MG63 (cell line): ENCODE measurements around the gene DLX2. TPM values are rescaled to one million over a fixed set of nuclear protein-coding genes. Genes with fewer than 3 reads are reported as not detected.
"Not testable (repeated sequence)": the region's sequence is repeated elsewhere in the genome, so short reads cannot be mapped to it uniquely, and the experiment has no call there.

Experiments
- DNase-seq: peaks from one replicate; pipeline ENCODE4 v3.0.0-alpha.2; 2020
- H3K27me3 ChIP-seq: fragments of 250-450 bp; sonication (Bioruptor Pico); 2 replicates; pipeline ENCODE4 v1.5.1; 2020; ENCODE audit warnings: mild to moderate bottlenecking, moderate library complexity
- H3K36me3 ChIP-seq: fragments of 250-450 bp; sonication (Bioruptor Pico); 2 replicates; pipeline ENCODE4 v1.5.1; 2020; ENCODE audit warnings: mild to moderate bottlenecking, moderate library complexity
- H3K4me3 ChIP-seq: fragments of 250-450 bp; sonication (Bioruptor Pico); 2 replicates; pipeline ENCODE4 v1.5.1; 2020; ENCODE audit warnings: mild to moderate bottlenecking, moderate library complexity
- H3K9me3 ChIP-seq: fragments of 250-450 bp; sonication (Bioruptor Pico); 2 replicates; pipeline ENCODE4 v1.5.1; 2020; ENCODE audit warnings: mild to moderate bottlenecking, moderate library complexity
- total RNA-seq: library from RNA; depleted of rRNA; stranded (reverse); fragments of >200 nt; shearing (Covaris generic); gene quantifications from 2 replicates; pipeline ENCODE4 v1.2.3, GENCODE V29; 2014; ENCODE audit warnings: low replicate concordance; rRNA removed

DLX2 gene
- not detected in 2 replicates for total RNA-seq

DNA sequence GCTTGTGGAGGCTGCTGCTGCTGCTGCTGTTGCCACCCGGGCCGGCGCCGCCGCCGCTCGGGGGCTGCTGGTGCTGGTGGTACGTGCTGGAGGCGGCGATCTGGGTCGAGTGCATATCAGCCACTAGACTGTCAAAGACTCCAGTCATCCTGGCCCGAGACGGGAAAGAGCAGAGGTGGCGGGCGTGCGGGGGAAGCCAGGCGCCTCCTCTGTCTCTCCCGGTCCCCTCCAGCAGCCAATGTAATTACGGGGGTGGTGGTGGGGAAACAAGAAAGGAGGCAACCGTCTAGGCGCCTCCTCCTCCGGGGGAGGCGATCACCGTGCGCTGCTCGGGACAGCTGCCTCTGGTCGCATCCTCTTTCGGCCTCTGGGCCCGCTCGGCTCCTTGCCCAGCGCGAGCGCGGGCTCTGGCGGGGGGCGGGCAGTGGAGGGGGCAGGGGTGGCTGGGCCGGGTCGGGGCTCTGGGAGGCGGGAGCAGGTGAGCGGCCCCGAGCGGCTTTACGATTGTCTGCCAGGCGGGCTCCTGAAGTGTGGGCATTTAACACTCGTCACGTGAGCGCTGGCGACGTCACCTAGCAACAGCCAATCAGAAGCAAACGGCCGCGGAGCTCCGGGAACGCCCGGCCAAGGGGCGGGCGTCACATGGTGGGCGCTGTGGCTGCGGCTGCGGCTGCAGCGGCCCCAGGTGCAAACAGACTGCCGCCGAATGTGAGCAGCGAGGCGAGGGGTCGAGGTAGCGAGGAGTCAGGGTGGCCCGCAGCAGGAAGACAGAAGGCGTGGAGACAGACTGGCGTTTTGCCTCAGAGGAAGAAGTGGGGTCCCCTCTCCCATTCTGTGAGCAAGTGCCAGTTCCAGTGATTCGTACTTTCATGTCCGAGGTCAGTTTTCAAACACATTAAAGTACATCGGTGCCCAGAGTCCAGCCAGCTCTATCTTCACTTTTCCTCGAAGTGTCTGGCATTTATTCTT, at the start of gene DLX2:
TSS of gene DLX2 (minus strand) at position 510 of the 969 bp plus-strand sequence. CDS start at position 148, 362 bp downstream.
- no peaks in the 10 kb centered on the region for H3K36me3 ChIP-seq
- H3K4me3 ChIP-seq: peak within 1 kb of the TSS; percentile 67
- no peaks in the 10 kb centered on the region for H3K9me3 ChIP-seq
- H3K27me3 ChIP-seq: no peaks in the 10 kb centered on the region
- peak; percentile 93 for DNase-seq

DNA sequence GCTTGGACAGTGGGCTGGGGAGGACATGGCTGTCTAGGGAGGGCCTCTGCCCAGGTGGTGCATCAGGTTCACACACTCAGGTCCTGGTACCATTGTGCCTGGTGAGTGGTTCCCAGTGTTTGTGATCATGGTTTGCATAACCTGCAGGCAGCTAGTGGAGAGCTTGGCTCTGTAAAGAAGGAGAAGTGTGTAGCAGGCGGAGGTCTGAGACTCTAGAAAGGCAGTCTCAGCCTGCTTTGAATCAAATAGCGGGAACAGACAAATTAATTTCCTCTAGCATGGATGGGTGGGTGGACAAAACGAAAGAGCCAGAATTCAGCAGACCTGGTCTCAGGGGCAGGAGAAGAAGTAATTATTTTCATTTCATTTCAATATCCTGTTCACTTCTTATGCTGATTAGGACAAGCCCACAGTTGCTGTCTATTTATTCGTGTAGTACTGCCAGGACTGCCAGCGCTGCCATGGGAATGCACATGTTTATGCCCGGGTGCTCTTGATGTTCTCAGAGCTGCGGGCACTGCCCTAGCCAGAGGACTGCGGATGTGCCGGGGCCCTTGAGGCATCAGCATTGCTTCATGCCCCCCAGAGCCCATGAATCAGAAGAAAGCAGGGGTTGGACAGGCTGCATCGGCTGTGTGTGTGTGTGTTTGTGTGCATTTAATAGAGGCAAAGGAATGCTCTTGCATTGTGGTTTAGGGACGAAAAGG, 45.4 kb upstream of the DLX2 start:
- H3K4me3 ChIP-seq: no peak overlapping the region
- 0 out of 2 replicates have a peak, but pooled peaks cover 4% of the 10 kb centered on the region for H3K27me3 ChIP-seq
- H3K36me3 ChIP-seq: no peaks in the 10 kb centered on the region
- H3K9me3 ChIP-seq: no peaks in the 10 kb centered on the region
- peak; percentile 59 for DNase-seq

DNA sequence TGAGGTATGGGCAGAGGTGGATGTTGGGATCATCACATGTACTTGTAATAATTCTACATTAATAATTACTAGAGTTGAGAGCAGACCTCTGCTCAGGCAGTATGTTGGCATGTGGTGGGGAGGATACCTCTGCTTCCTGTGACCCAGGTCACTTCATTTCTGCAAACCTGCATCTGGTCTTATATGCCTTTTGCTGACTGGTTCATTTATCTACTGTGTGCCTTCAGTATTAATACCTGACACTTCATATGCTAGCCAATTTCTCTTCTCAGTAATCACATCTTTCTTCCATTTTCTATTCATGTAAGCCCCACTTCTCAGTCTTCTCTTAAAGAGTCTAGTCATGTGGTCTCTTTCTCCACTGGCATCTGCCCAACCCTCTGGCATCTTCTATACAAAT, 41.1 kb upstream of the DLX2 start:
- no peak overlapping the region for H3K4me3 ChIP-seq
- no peak for DNase-seq
- H3K9me3 ChIP-seq: no peaks in the 10 kb centered on the region; the same call in 1 of the 2 replicates
- H3K27me3 ChIP-seq: no peaks in the 10 kb centered on the region
- H3K36me3 ChIP-seq: no peaks in the 10 kb centered on the region

DNA sequence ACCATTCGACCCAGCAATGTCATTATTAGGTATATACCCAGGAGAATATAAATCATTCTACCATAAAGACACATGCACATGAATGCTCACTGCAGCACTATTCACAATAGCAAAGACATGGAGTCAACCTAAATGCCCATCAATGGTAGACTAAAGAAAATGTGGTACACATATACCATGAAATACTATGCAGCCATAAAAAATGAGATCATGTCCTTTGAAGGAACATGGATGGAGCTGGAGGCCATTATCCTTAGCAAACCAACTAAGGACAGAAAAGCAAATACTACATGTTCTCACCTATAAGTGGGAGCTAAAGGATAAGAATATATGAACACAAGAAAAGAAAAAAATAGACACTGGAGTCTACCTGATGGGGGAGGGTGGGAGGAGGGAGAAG, 36.0 kb upstream of the DLX2 start:
- not testable (repeated sequence) for H3K27me3 ChIP-seq, H3K36me3 ChIP-seq, H3K4me3 ChIP-seq, H3K9me3 ChIP-seq, DNase-seq

DNA sequence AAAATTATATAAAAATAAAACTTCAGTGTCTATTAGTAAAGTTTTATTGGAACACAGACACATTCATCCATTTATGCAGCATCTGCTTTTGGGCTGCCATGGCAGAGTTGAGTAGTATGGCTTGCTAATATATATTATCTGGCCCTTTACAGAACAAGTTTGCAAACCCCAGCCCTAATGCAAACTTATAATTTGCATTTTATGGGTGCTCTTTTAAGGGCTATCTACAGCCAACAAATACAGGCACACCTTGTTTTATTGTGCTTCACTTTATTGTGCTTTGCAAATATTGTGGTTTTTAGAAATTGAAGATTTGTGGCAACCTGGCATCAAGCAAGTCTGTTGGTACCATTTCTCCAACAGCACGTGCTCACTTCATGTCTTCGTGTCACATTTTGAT, 35.2 kb upstream of the DLX2 start:
- Histone ChIP-seq H3K36me3 (no peaks in the 10 kb centered on the region), H3K9me3 (no peaks in the 10 kb centered on the region; the same call in 1 of the 2 replicates), H3K4me3 (no peak overlapping the region), H3K27me3 (no peaks in the 10 kb centered on the region)
- DNase-seq: no peak

DNA sequence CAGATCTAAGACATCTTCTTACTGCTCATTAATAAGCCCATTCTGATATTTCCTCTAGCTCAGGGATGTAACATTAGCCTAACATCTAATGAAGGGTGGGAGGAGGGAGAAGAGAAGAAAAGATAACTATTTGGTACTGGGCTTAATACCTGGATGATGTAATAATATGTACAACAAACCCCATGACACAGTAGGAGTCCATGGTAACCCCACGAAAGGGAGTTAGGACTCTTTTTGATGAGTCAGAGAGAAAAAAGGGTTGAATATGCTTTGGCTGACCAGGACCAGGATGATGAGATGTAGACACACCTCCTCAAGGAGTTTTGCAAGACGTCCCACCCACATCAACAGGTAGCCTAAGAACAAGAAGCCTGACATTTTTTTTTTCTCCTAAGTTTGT, 34.4 kb upstream of the DLX2 start:
- no peaks in the 10 kb centered on the region; the same call in 1 of the 2 replicates for H3K9me3 ChIP-seq
- H3K36me3 ChIP-seq: no peaks in the 10 kb centered on the region
- H3K27me3 ChIP-seq: no peaks in the 10 kb centered on the region
- DNase-seq: no peak
- no peak overlapping the region for H3K4me3 ChIP-seq

DNA sequence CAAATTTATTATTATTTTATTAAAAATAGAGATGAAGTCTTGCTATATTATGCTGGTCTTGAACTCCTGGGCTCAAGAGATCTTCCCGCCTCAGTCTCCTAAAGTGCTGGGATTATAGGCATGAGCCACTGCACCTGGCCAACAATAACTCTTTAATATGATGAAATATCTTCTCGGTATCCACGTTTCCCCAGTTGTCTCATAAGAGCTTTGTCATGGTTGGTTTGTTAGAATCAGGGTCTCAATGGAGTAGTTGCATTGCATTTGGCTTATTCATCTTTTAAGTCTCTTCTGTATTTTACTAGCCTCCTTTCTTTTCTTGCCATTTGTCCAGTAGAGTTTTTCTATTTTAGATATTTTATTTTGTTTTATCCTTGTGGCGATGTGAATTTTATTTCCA, 32.7 kb upstream of the DLX2 start:
- no peaks in the 10 kb centered on the region for H3K36me3 ChIP-seq
- H3K9me3 ChIP-seq: no peaks in the 10 kb centered on the region; the same call in 1 of the 2 replicates
- DNase-seq: no peak
- no peak overlapping the region for H3K4me3 ChIP-seq
- H3K27me3 ChIP-seq: no peaks in the 10 kb centered on the region

DNA sequence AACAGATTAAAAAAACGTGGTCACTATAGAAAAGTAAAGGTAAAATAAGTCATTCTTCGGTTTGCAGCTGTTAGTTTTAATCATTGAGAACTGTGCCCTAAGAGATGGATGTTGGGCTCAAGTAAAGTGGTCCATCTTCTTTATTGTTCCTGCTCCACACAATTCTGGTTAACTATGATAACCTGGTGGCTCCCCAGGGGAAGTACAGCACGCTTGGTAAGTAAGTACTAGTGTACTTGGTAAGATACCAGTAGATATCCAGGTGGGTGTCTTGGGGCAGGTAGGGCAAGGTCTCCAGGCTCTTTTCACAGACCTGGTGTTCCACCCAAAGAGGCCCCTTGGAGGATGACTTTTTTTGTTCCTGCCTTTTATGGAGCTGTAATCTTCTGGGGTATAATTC, 31.6 kb upstream of the DLX2 start:
- Histone ChIP-seq H3K9me3 (no peaks in the 10 kb centered on the region), H3K27me3 (no peaks in the 10 kb centered on the region), H3K36me3 (no peaks in the 10 kb centered on the region), H3K4me3 (no peak overlapping the region)
- no peak for DNase-seq

DNA sequence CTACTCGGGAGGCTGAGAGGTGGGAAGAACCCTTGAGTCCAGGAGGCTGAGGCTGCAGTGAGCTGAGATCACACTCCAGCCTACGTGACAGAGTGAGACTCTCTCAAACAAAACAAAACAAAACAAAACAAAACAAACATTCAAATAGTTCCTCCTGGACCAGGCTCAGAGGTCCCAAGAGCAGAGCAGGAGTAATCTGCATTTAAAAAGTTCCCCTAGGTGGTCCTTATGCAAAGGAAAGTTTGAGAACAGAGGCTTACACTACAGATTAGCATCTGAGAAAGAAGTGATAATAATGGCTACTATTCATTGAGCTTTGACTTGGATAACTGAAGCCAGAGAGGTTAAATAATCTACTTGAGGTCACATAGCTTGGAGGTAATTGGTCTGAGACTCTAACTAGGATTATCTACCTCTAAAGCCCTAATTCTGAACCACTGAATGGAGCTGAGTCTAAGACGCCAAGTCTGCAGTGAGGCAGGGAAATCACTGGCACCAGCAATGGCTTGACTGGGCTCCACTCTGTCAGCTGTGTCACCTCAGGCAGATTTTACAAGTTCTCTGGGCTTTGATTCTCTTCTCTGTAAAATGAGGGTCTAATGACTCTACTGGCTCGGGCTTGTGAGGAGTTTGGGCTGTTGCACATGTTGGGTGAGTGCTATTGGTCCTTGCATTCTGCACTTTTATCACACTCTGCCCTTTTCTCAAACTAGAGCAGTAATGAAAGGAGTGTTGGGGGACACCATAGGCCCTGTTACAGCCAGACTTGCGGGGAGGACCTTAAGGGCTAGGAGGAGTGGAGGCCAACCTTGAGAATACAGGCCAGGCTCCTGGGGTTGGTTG, 29.2 kb upstream of the DLX2 start:
- Histone ChIP-seq H3K36me3 (no peaks in the 10 kb centered on the region), H3K27me3 (no peaks in the 10 kb centered on the region), H3K4me3 (no peak overlapping the region), H3K9me3 (no peaks in the 10 kb centered on the region)
- DNase-seq: no peak

DNA sequence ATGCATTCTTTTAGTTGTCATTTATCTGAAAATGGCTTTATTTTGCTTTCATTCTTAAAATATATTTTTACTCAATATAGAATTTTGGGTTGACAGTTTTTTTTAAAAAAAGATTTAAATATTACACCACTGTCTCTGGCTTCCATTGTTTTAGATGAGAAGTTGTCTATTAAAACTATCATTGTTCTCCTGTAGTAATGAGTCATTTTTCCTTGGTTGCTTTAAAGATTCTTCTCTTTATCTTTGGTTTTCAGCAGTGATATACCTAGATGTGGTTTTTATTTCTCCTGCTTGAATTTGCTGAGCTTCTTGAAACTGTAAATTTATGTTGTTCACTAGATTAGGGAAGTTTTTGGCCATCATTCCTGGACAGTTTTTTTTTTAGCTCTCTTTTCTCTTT, 26.7 kb upstream of the DLX2 start:
- Histone ChIP-seq H3K36me3 (no peaks in the 10 kb centered on the region), H3K9me3 (no peaks in the 10 kb centered on the region), H3K27me3 (no peaks in the 10 kb centered on the region), H3K4me3 (no peak overlapping the region)
- no peak for DNase-seq

DNA sequence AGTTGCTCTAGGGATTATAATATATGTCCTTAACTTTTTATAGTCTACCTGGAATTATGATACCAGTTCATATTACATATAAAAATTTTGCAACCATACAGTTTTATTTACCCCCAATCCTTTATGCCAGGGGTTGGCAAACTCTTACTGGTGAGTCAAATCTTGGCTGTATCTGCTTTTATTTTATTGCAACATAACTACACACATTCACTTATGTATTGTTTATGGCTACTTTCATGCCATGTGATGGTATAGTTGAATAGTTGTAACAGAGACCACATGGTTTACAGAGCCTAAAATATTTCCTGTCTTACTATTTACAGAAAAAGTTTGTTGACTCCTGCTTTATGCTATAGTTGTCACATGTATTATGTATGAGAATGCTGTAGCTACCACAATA, 25.8 kb upstream of the DLX2 start:
- Histone ChIP-seq H3K9me3 (no peaks in the 10 kb centered on the region), H3K27me3 (no peaks in the 10 kb centered on the region), H3K36me3 (no peaks in the 10 kb centered on the region), H3K4me3 (no peak overlapping the region)
- DNase-seq: no peak

DNA sequence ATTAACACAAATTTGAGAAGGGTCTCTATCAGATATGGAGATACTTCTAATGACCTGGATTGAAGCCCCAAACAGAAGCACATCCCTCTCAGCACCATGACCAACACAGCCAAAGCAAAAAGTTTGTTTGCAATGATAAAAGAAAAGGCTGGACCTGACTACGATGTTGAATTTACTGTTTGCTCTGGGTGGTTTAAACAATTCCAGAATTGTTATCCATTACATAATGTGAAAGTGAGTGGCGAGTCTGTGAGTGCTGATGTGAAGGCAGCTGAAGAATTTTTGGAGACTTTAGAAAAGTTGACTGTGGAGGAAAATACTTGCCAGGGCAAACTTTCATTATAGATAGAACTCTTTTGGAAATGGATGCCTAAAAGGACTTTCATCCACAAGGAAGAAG, 17.4 kb upstream of the DLX2 start:
- Histone ChIP-seq H3K27me3 (no peaks in the 10 kb centered on the region), H3K9me3 (no peaks in the 10 kb centered on the region), H3K4me3 (no peak overlapping the region), H3K36me3 (no peaks in the 10 kb centered on the region)
- DNase-seq: no peak

DNA sequence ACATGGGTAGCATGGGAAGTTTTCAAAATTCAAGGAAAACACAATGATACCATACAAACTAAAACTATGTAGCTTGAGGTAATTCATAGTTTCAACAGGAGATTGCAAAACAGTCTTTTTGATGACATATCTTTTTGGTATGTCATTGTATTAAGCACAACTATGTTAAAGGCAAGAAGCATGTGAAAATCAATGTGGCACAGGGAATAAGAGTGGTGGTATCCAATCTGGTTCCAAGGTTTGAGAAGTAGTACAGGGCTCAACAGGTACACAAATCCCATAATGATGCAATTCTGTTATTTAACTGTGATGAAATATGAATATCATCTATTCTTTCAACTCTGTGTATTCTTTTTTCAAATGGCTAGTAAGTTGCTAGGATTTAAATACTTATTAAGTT, 16.4 kb upstream of the DLX2 start:
- DNase-seq: no peak
- Histone ChIP-seq H3K36me3 (no peaks in the 10 kb centered on the region), H3K9me3 (no peaks in the 10 kb centered on the region), H3K4me3 (no peak overlapping the region), H3K27me3 (no peaks in the 10 kb centered on the region)

DNA sequence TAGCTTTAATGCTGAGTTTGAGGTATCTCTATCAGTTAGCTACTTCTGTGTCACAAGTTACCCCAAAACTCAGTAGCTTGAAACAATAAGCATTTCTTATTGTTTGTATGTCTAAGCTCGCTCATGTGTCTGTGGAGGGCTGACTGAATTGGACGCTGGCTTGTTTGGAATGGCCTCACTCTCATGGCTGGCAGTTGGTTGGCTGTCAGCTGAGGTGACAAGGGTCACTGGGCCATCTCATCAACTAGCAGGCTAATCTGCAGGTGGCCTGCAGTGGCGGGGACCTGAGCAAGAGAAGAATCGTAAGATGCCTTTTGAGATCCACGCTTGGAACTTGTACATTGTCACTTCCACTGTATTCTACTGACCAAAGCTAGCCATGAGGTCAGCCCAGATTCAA, 13.4 kb upstream of the DLX2 start:
- no peaks in the 10 kb centered on the region for H3K27me3 ChIP-seq
- H3K9me3 ChIP-seq: no peaks in the 10 kb centered on the region
- no peaks in the 10 kb centered on the region for H3K36me3 ChIP-seq
- no peak overlapping the region for H3K4me3 ChIP-seq
- no peak for DNase-seq

DNA sequence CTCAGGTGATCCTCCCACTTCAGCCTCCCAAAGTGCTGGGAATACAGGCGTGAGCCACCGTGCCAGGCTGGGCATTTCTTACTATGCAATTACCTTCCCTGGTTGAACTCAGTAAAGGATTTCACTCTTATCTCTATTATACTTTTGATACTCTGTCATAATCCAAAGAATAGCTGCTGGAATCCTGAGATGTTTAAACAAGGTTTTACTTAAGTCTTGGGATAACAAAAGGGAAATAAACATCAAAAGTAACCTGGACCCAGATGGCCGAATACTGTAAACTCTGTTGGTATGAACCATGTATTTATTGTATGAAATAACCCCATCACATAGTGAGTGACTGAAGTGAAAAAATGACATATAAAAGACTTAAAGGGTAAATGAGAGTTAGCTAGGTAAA, 11.9 kb upstream of the DLX2 start:
- DNase-seq: no peak
- Histone ChIP-seq H3K36me3 (no peaks in the 10 kb centered on the region), H3K4me3 (no peak overlapping the region), H3K9me3 (no peaks in the 10 kb centered on the region), H3K27me3 (no peaks in the 10 kb centered on the region)

DNA sequence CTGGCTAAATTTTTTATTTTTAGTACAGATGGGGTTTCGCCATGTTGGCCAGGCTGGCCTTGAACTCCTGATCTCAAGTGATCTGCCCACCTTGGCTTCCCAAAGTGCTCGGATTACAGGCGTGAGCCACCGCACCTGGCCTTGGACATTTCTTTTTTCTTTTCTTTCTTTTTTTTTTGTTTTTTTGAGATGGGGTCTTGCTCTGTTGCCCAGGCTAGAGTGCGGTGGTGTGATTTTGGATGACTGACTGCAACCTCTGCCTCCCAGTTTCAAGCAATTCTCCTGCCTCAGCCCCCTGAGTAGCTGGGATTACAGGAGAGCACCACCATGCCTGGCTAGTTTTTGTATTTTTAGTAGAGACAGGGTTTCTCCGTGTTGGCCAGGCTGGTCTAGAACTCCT, 11.5 kb upstream of the DLX2 start:
- H3K36me3 ChIP-seq, H3K27me3 ChIP-seq, H3K9me3 ChIP-seq, H3K4me3 ChIP-seq, DNase-seq: not testable (repeated sequence)

DNA sequence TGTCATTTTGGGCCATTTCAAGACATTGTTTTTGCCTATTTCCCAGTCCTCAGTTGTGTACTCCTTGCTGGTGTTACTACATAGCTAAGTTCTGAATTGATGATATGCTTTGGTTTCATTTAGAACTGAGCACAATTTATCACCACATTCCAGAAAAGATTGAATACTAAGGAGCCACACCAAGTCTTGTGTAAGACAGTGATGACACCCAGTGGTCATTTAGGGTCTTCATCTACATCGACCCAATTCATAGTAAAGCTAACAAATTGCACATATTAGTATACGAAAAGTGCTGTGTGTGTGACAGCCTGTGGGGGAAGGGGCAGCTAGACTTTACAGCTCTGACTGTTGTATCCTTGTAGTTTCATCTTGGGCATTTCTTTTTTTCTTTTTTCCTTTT, 10.9 kb upstream of the DLX2 start:
- no peak for DNase-seq
- Histone ChIP-seq H3K36me3 (no peaks in the 10 kb centered on the region), H3K4me3 (no peak overlapping the region), H3K9me3 (no peaks in the 10 kb centered on the region), H3K27me3 (no peaks in the 10 kb centered on the region)
